ENCODE measurements around the gene MRPS25.

MRPS25 gene

GRCh38 chr3:15112011-15112410 is 46.9 kb upstream of the MRPS25 start:
- Histone ChIP-seq H3K4me2 (ENCODE audit: insufficient read depth, low read length) (no peak overlapping the region), H3K27ac (ENCODE audit: low read length) (no peak overlapping the region), H3K9ac (ENCODE audit: low read depth, low read length) (no peak overlapping the region), H3K9me3 (ENCODE audit: insufficient read depth, low read length, severe bottlenecking) (no peaks in the 10 kb centered on the region), H4K20me1 (ENCODE audit: insufficient read depth, low read length) (no peaks in the 10 kb centered on the region), H3K27me3 (ENCODE audit: insufficient read depth, low read length, poor library complexity) (no peaks in the 10 kb centered on the region), H3K79me2 (ENCODE audit: insufficient read depth, low read length) (no peaks in the 10 kb centered on the region), H3K4me1 (ENCODE audit: insufficient read depth, low read length) (peaks cover 7% of the 10 kb centered on the region), H2AFZ (ENCODE audit: low read depth, low read length) (no peak overlapping the region), H3K36me3 (ENCODE audit: insufficient read depth, low read length) (no peaks in the 10 kb centered on the region), H3K4me3 (ENCODE audit: low read depth in 1 of 2, low read length in 2 of 2) (no peak overlapping the region)
- ATAC-seq (ENCODE audit: insufficient read depth, low read depth): no peak
- no peak for DNase-seq
- TF ChIP-seq CTCF (IDR thresholded peaks at IDR 0.05; ENCODE audit: borderline replicate concordance, extremely low read depth, low read length, poor library complexity, severe bottlenecking): no peak
- no peak for TF ChIP-seq EZH2 (IDR thresholded peaks at IDR 0.05; ENCODE audit: borderline replicate concordance, low read depth, low read length, severe bottlenecking)

- Histone ChIP-seq H2AFZ (ENCODE audit: low read depth, low read length) (no peak overlapping the region), H3K4me1 (ENCODE audit: insufficient read depth, low read length) (peaks cover 7% of the 10 kb centered on the region), H3K36me3 (ENCODE audit: insufficient read depth, low read length) (no peaks in the 10 kb centered on the region), H3K27ac (ENCODE audit: low read length) (no peak overlapping the region), H3K9me3 (ENCODE audit: insufficient read depth, low read length, severe bottlenecking) (no peaks in the 10 kb centered on the region), H3K4me2 (ENCODE audit: insufficient read depth, low read length) (no peak overlapping the region), H3K4me3 (ENCODE audit: low read depth in 1 of 2, low read length in 2 of 2) (no peak overlapping the region), H3K27me3 (ENCODE audit: insufficient read depth, low read length, poor library complexity) (no peaks in the 10 kb centered on the region), H3K79me2 (ENCODE audit: insufficient read depth, low read length) (no peaks in the 10 kb centered on the region), H3K9ac (ENCODE audit: low read depth, low read length) (no peak overlapping the region), H4K20me1 (ENCODE audit: insufficient read depth, low read length) (no peaks in the 10 kb centered on the region)
- ATAC-seq (ENCODE audit: insufficient read depth, low read depth) (no peak), DNase-seq (no peak)
- TF ChIP-seq EZH2 (IDR thresholded peaks at IDR 0.05; ENCODE audit: borderline replicate concordance, low read depth, low read length, severe bottlenecking) (no peak), CTCF (IDR thresholded peaks at IDR 0.05; ENCODE audit: borderline replicate concordance, extremely low read depth, low read length, poor library complexity, severe bottlenecking) (no peak)
Observed at GRCh38 chr3:15110206-15110605, 45.1 kb upstream of the MRPS25 start.

GRCh38 chr3:15108869-15109268 is 43.8 kb upstream of the MRPS25 start:
- TF ChIP-seq CTCF (IDR thresholded peaks at IDR 0.05; ENCODE audit: borderline replicate concordance, extremely low read depth, low read length, poor library complexity, severe bottlenecking): no peak
- no peaks in the 10 kb centered on the region for H3K36me3 ChIP-seq (ENCODE audit: insufficient read depth, low read length)
- H3K4me2 ChIP-seq (ENCODE audit: insufficient read depth, low read length): no peak overlapping the region
- no peak overlapping the region for H2AFZ ChIP-seq (ENCODE audit: low read depth, low read length)
- no peak for DNase-seq
- no peaks in the 10 kb centered on the region for H4K20me1 ChIP-seq (ENCODE audit: insufficient read depth, low read length)
- H3K27ac ChIP-seq (ENCODE audit: low read length): no peak overlapping the region
- H3K9me3 ChIP-seq (ENCODE audit: insufficient read depth, low read length, severe bottlenecking): no peaks in the 10 kb centered on the region
- no peak for ATAC-seq (ENCODE audit: insufficient read depth, low read depth)
- H3K27me3 ChIP-seq (ENCODE audit: insufficient read depth, low read length, poor library complexity): no peaks in the 10 kb centered on the region
- no peak overlapping the region for H3K4me3 ChIP-seq (ENCODE audit: low read depth in 1 of 2, low read length in 2 of 2)
- H3K79me2 ChIP-seq (ENCODE audit: insufficient read depth, low read length): no peaks in the 10 kb centered on the region
- H3K4me1 ChIP-seq (ENCODE audit: insufficient read depth, low read length): peaks cover 7% of the 10 kb centered on the region
- H3K9ac ChIP-seq (ENCODE audit: low read depth, low read length): no peak overlapping the region

GRCh38 chr3:15108082-15108545 is 43.0 kb upstream of the MRPS25 start:
- no peak overlapping the region for H3K27ac ChIP-seq (ENCODE audit: low read length)
- no peaks in the 10 kb centered on the region for H3K36me3 ChIP-seq (ENCODE audit: insufficient read depth, low read length)
- H3K9me3 ChIP-seq (ENCODE audit: insufficient read depth, low read length, severe bottlenecking): no peaks in the 10 kb centered on the region
- DNase-seq: peak; percentile 77
- TF ChIP-seq CTCF (IDR thresholded peaks at IDR 0.05; ENCODE audit: borderline replicate concordance, extremely low read depth, low read length, poor library complexity, severe bottlenecking) (peak; percentile 97), EZH2 (IDR thresholded peaks at IDR 0.05; ENCODE audit: borderline replicate concordance, low read depth, low read length, severe bottlenecking) (no peak)
- H2AFZ ChIP-seq (ENCODE audit: low read depth, low read length): peak overlapping the region; percentile 78
- no peaks in the 10 kb centered on the region for H3K27me3 ChIP-seq (ENCODE audit: insufficient read depth, low read length, poor library complexity)
- peaks cover 7% of the 10 kb centered on the region for H3K4me1 ChIP-seq (ENCODE audit: insufficient read depth, low read length)
- H4K20me1 ChIP-seq (ENCODE audit: insufficient read depth, low read length): no peaks in the 10 kb centered on the region
- H3K79me2 ChIP-seq (ENCODE audit: insufficient read depth, low read length): no peaks in the 10 kb centered on the region
- H3K4me2 ChIP-seq (ENCODE audit: insufficient read depth, low read length): peak overlapping the region; percentile 66
- ATAC-seq (ENCODE audit: insufficient read depth, low read depth): peak; percentile 98
- peak overlapping the region in 1 of 2 experiments; percentile 38; a peak in 1 of 4 replicates for H3K4me3 ChIP-seq (ENCODE audit: low read depth in 1 of 2, low read length in 2 of 2)
- no peak overlapping the region for H3K9ac ChIP-seq (ENCODE audit: low read depth, low read length)
